ENCODE results near the gene IFNL1.

IFNL1 gene

GRCh38 chr19:39296055-39296645 is at the start of gene IFNL1:
Gene IFNL1, plus strand, starts transcription at chr19:39296407. Its CDS starts 15 bp downstream, at chr19:39296422.
- no peak within 1 kb of the TSS for H3K27ac ChIP-seq
- TF ChIP-seq CTCF (IDR thresholded peaks at IDR 0.05): no peak
- no peak for TF ChIP-seq ZFX (IDR thresholded peaks at IDR 0.05; ENCODE audit: borderline replicate concordance)

GRCh38 chr19:39246951-39247669 is 49.1 kb upstream of the IFNL1 start:
- H3K27ac ChIP-seq: no peak overlapping the region
- no peak for TF ChIP-seq CTCF (IDR thresholded peaks at IDR 0.05)
- no peak for TF ChIP-seq ZFX (IDR thresholded peaks at IDR 0.05; ENCODE audit: borderline replicate concordance)

- no peak overlapping the region for H3K27ac ChIP-seq
- no peak for TF ChIP-seq ZFX (IDR thresholded peaks at IDR 0.05; ENCODE audit: borderline replicate concordance)
- no peak for TF ChIP-seq CTCF (IDR thresholded peaks at IDR 0.05)
These were observed 48.2 kb upstream of the IFNL1 start for GRCh38 chr19:39247701-39248664.

GRCh38 chr19:39248806-39249205 is 47.4 kb upstream of the IFNL1 start, which contains the start of gene IFNL4:
Gene IFNL4, minus strand, starts transcription at chr19:39248856.
- TF ChIP-seq CTCF (IDR thresholded peaks at IDR 0.05) (no peak), ZFX (IDR thresholded peaks at IDR 0.05; ENCODE audit: borderline replicate concordance) (no peak)
- H3K27ac ChIP-seq: no peak within 1 kb of the TSS

GRCh38 chr19:39251081-39251480 is 45.1 kb upstream of the IFNL1 start:
- H3K27ac ChIP-seq: no peak overlapping the region
- TF ChIP-seq ZFX (IDR thresholded peaks at IDR 0.05; ENCODE audit: borderline replicate concordance): no peak

GRCh38 chr19:39251846-39252245 is 44.4 kb upstream of the IFNL1 start:
- H3K27ac ChIP-seq: no peak overlapping the region

More at GRCh38 chr19:39251846-39252245, 44.4 kb upstream of the IFNL1 start:
- TF ChIP-seq CTCF (IDR thresholded peaks at IDR 0.05) (no peak), ZFX (IDR thresholded peaks at IDR 0.05; ENCODE audit: borderline replicate concordance) (no peak)
